Gastroesophageal sphincter (tissue), 3 donors: ENCODE measurements around the gene DLX4.

Experiments
- EP300 ChIP-seq: sonication (generic); formaldehyde crosslinking; IDR thresholded peaks from one replicate; pipeline ENCODE4 v1.6.1; 2017; ENCODE audit warnings: antibody characterized with exemption, mild to moderate bottlenecking
- POLR2A ChIP-seq, 2 donors: fragments of 450-650 bp; IDR thresholded peaks; one replicate each; pipeline ENCODE4 v1.6.1; 2017; ENCODE audit warnings: antibody characterized with exemption in 2 of 2, mild to moderate bottlenecking in 2 of 2, moderate library complexity in 1 of 2
- POLR2AphosphoS5 ChIP-seq: sonication (generic); formaldehyde crosslinking; IDR thresholded peaks from one replicate; pipeline ENCODE4 v1.6.1; 2017; ENCODE audit warnings: antibody characterized with exemption
- TF ChIP-seq, protein P1 (sequence below), 4 experiments: fragments of 200-600 bp in 2 of 4; fragments of 450-650 bp in 2 of 4; sonication (generic) in 1 of 4; IDR thresholded peaks; one replicate each; pipeline ENCODE4 v1.5.1; 2017 to 2019; ENCODE audit warnings: antibody characterized with exemption in 4 of 4, mild to moderate bottlenecking in 2 of 4, moderate library complexity in 2 of 4

DNA sequence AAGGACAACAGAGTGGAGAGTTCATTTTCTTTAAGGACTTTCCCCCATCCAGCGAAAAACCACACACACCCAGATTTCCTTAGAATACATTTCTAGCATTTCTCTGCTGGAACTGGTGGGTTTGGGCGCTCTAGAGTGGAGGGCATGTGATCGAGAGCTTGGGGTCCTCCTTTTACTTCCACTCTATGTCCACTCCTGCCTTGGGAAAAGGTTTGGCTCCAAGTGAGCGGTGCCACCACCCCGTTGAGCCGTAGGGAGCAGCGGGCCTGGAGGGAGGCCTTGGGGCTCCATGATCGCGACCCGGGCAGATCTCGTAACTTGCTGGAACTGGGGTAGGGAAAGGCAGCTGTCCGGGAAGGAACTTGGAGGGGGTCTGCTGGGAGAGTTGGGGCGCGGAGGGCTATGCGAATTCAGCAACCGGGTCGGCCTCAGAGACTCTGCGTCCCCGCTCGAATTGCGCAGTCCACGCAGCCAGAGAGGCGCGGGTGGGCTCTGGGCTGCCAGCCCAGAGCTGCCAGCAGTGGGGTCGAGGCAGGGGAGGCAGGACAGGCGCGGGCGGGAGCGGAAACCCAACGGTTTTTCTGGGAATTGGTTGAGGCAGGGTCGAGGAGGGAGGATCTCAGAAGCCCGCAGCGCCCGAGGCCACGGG, 2.3 kb downstream of the DLX4 start:
- TF ChIP-seq POLR2A (IDR thresholded peaks at IDR 0.05) = no peak
- TF ChIP-seq, protein P1, sequence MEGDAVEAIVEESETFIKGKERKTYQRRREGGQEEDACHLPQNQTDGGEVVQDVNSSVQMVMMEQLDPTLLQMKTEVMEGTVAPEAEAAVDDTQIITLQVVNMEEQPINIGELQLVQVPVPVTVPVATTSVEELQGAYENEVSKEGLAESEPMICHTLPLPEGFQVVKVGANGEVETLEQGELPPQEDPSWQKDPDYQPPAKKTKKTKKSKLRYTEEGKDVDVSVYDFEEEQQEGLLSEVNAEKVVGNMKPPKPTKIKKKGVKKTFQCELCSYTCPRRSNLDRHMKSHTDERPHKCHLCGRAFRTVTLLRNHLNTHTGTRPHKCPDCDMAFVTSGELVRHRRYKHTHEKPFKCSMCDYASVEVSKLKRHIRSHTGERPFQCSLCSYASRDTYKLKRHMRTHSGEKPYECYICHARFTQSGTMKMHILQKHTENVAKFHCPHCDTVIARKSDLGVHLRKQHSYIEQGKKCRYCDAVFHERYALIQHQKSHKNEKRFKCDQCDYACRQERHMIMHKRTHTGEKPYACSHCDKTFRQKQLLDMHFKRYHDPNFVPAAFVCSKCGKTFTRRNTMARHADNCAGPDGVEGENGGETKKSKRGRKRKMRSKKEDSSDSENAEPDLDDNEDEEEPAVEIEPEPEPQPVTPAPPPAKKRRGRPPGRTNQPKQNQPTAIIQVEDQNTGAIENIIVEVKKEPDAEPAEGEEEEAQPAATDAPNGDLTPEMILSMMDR (IDR thresholded peaks at IDR 0.05) = no peak
- no peak for TF ChIP-seq POLR2AphosphoS5
- TF ChIP-seq EP300 = no peak
